Nephron (organoid): ENCODE measurements around the gene COL4A1.

Experiments
- H3K27ac Mint-ChIP-seq, 3 experiments: 2 replicates each; pipeline ENCODE4 v1.8.0; 2020; ENCODE audit warnings: mixed read lengths in 3 of 3, mild to moderate bottlenecking in 2 of 3, moderate library complexity in 1 of 3
- H3K27me3 Mint-ChIP-seq: 2 replicates; pipeline ENCODE4 v1.8.0; 2021; ENCODE audit warnings: low read depth, mild to moderate bottlenecking, moderate library complexity, mixed read lengths
- H3K36me3 Mint-ChIP-seq: 2 replicates; pipeline ENCODE4 v1.8.0; 2020; ENCODE audit warnings: low read depth, mixed read lengths
- H3K4me1 Mint-ChIP-seq: 2 replicates; pipeline ENCODE4 v1.8.0; 2020; ENCODE audit warnings: mixed read lengths
- H3K4me3 Mint-ChIP-seq, 3 experiments: 2 replicates each; pipeline ENCODE4 v1.8.0; 2020; ENCODE audit warnings: mild to moderate bottlenecking in 3 of 3, mixed read lengths in 3 of 3, moderate library complexity in 2 of 3
- H3K9me3 Mint-ChIP-seq: 2 replicates; pipeline ENCODE4 v1.8.0; 2020; ENCODE audit warnings: mixed read lengths
- CTCF ChIP-seq, 3 experiments: fragments of 200-600 bp; sonication (generic); IDR thresholded peaks; one replicate each; pipeline ENCODE4 v1.5.0; 2021; ENCODE audit warnings: antibody characterized with exemption in 3 of 3; ENCODE audit not compliant: unreplicated experiment in 3 of 3

COL4A1 gene

GRCh38 chr13:110194451-110194850 is 112.5 kb downstream of the COL4A1 start:
- Mint-ChIP-seq H3K36me3 (peaks cover 79% of the 10 kb centered on the region), H3K27ac (no peak overlapping the region), H3K9me3 (no peaks in the 10 kb centered on the region), H3K4me3 (no peak overlapping the region), H3K4me1 (no peaks in the 10 kb centered on the region), H3K27me3 (no peaks in the 10 kb centered on the region)
- no peak for TF ChIP-seq CTCF (IDR thresholded peaks at IDR 0.05; ENCODE audit: unreplicated experiment in 3 of 3)

GRCh38 chr13:110193491-110193890 is 113.5 kb downstream of the COL4A1 start:
- H3K27me3 Mint-ChIP-seq: no peaks in the 10 kb centered on the region
- H3K9me3 Mint-ChIP-seq: no peaks in the 10 kb centered on the region
- peaks cover 73% of the 10 kb centered on the region for H3K36me3 Mint-ChIP-seq
- no peak overlapping the region for H3K4me3 Mint-ChIP-seq
- TF ChIP-seq CTCF (IDR thresholded peaks at IDR 0.05; ENCODE audit: unreplicated experiment in 3 of 3): no peak
- no peak overlapping the region for H3K27ac Mint-ChIP-seq
- peaks cover under 1% of the 10 kb centered on the region for H3K4me1 Mint-ChIP-seq

- no peak overlapping the region for H3K27ac Mint-ChIP-seq
- H3K36me3 Mint-ChIP-seq: peaks cover 70% of the 10 kb centered on the region
- H3K4me1 Mint-ChIP-seq: peaks cover 8% of the 10 kb centered on the region
- no peaks in the 10 kb centered on the region for H3K27me3 Mint-ChIP-seq
- H3K4me3 Mint-ChIP-seq: no peak overlapping the region
- no peak for TF ChIP-seq CTCF (IDR thresholded peaks at IDR 0.05; ENCODE audit: unreplicated experiment in 3 of 3)
- no peaks in the 10 kb centered on the region for H3K9me3 Mint-ChIP-seq
Measured at GRCh38 chr13:110192472-110192871, 114.5 kb downstream of the COL4A1 start.

- Mint-ChIP-seq H3K27ac (peak overlapping the region in 2 of 3 experiments; percentile 12 to 13), H3K9me3 (no peaks in the 10 kb centered on the region), H3K4me1 (peaks cover 17% of the 10 kb centered on the region), H3K4me3 (no peak overlapping the region), H3K27me3 (no peaks in the 10 kb centered on the region), H3K36me3 (peaks cover 62% of the 10 kb centered on the region)
- TF ChIP-seq CTCF (IDR thresholded peaks at IDR 0.05; ENCODE audit: unreplicated experiment in 3 of 3): no peak
Measured at GRCh38 chr13:110187641-110188161, 119.3 kb downstream of the COL4A1 start.

GRCh38 chr13:110186231-110186855 is 120.6 kb downstream of the COL4A1 start:
- H3K9me3 Mint-ChIP-seq: no peaks in the 10 kb centered on the region
- peaks cover 17% of the 10 kb centered on the region for H3K4me1 Mint-ChIP-seq
- peak overlapping the region in 2 of 3 experiments; percentile 26 to 38 for H3K27ac Mint-ChIP-seq
- H3K4me3 Mint-ChIP-seq: no peak overlapping the region
- no peaks in the 10 kb centered on the region for H3K27me3 Mint-ChIP-seq
- no peak for TF ChIP-seq CTCF (IDR thresholded peaks at IDR 0.05; ENCODE audit: unreplicated experiment in 3 of 3)
- H3K36me3 Mint-ChIP-seq: peaks cover 59% of the 10 kb centered on the region

- peaks cover 63% of the 10 kb centered on the region for H3K36me3 Mint-ChIP-seq
- no peak overlapping the region for H3K27ac Mint-ChIP-seq
- H3K4me3 Mint-ChIP-seq: no peak overlapping the region
- H3K9me3 Mint-ChIP-seq: no peaks in the 10 kb centered on the region
- no peaks in the 10 kb centered on the region for H3K27me3 Mint-ChIP-seq
- TF ChIP-seq CTCF (IDR thresholded peaks at IDR 0.05; ENCODE audit: unreplicated experiment in 3 of 3): no peak
- peaks cover 17% of the 10 kb centered on the region for H3K4me1 Mint-ChIP-seq
Measured at GRCh38 chr13:110185696-110186095, 121.3 kb downstream of the COL4A1 start.
